ENCODE measurements around the gene SLC6A11.

Gene SLC6A11

DNA sequence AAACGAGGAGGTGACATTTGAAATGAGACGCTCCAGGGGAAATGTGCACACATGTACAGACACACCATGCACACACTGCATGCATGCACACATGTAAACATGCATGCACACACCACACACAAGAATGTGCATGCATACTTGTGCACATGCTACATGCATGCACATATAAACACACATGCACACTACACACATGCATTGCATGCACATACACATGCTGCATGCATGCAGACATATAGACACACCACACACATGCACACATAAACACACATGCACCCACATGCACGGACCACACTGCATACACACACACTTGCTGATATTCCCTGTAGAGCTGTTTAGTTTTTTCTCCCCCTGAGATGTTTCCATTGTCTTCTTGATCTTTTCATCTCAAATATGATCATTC is 138.7 kb downstream of the SLC6A11 start:
- no peak for DNase-seq (ENCODE audit: low read depth in 2 of 2)

GRCh38 chr3:10955711-10956453 is 139.9 kb downstream of the SLC6A11 start:
- DNase-seq (ENCODE audit: low read depth in 2 of 2): no peak

DNA sequence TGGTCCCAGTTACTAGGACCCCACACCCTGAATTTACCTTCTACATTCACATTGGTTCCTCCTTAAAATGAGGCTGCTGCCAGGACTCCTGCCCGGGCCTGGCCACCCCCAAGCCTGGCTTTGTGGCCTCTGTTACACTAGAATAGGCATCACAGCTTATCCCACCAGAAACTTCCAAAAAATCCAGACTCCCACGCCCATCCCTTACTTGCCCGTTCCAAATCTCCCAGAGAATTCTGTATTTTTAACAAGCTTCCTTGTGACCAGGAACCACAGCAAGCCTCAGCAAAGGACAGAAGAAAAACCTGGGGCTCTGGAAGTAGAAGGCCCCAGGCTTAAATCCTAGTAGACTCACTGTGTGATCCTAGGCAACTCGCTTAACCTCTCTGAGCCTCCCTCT is 140.5 kb downstream of the SLC6A11 start:
- DNase-seq (ENCODE audit: low read depth in 2 of 2): no peak

GRCh38 chr3:10956986-10957385 is 141.0 kb downstream of the SLC6A11 start:
- DNase-seq (ENCODE audit: low read depth in 2 of 2): no peak

DNA sequence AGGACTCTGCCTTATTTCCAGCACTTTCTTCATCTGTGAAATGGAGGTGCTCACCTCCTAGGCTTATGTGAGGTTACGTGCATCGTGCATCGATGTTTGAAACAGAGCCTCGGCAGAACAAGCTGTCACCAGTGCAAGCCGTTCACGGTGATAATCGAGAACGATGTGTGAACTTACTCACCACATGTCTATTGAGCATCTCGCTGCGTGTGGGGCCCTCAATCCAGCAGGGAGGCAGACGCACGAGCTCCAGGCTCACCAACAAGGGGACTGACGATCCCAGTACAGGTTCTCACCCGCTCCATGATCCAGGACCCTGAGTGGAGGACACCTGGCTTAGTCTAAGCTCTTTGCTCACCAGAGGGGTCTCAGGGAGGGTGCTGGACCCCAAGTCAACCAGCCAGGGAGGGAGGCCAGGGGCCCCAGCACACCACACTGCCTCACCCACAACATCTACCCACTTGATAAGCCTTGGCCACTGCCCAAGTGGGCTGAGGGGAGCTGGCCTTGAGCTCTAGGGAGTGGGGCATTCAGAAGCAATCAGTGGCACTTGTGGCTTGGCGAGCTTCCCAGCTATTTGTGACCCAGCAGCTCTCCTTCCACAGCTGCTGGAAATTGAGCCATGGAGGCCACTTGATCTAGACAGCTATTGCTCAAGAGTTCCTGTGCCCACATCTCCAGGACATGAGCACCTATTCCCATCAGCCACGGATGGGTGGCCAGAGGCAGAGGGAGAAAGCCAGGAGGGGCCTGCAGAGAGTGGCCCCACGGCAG is 142.1 kb downstream of the SLC6A11 start:
- no peak for DNase-seq (ENCODE audit: low read depth in 2 of 2)

- DNase-seq (ENCODE audit: low read depth in 2 of 2): no peak
Observed at GRCh38 chr3:10960255-10960654, 144.2 kb downstream of the SLC6A11 start.

- DNase-seq (ENCODE audit: low read depth in 2 of 2): no peak
Observed at GRCh38 chr3:10961921-10962320, 145.9 kb downstream of the SLC6A11 start.

- DNase-seq (ENCODE audit: low read depth in 2 of 2): no peak
Observed at GRCh38 chr3:10962481-10963036, 146.5 kb downstream of the SLC6A11 start.

GRCh38 chr3:10964537-10965167 is 148.6 kb downstream of the SLC6A11 start:
- DNase-seq (ENCODE audit: low read depth in 2 of 2): no peak

- DNase-seq (ENCODE audit: low read depth in 2 of 2): no peak
Observed at GRCh38 chr3:10968401-10968800, 152.4 kb downstream of the SLC6A11 start.

DNA sequence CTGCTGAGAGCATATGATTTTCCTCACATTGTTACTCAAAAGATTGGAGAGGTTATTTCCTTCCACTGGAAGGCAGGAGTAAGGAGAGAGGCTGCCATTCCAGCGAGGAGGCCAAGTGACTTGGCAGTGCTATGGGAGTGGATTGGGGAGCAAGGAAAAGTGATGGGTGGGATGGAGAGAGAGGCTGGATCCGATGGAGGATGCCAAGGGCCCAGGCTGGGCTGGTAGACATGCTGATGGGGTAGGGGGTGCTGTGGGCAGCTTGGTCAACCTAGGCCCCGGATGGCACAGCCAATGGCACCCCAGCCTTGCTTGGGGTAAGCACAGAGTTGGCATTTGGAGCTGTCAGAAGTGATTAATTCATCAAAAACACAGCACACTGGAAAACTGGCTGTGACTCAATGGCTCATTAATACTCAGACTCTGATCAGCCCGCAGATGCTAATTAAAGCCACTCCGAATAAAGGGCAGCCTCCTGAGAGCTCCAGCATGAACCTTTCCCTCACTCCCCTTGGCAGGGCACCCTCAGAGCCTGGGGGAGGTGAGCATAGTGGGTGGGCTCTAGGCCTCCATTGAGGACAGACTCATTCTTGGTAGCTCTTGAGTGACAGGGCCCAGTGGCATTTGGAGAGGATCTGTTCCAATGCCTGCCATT is 154.4 kb downstream of the SLC6A11 start:
- DNase-seq (ENCODE audit: low read depth in 2 of 2): no peak

DNA sequence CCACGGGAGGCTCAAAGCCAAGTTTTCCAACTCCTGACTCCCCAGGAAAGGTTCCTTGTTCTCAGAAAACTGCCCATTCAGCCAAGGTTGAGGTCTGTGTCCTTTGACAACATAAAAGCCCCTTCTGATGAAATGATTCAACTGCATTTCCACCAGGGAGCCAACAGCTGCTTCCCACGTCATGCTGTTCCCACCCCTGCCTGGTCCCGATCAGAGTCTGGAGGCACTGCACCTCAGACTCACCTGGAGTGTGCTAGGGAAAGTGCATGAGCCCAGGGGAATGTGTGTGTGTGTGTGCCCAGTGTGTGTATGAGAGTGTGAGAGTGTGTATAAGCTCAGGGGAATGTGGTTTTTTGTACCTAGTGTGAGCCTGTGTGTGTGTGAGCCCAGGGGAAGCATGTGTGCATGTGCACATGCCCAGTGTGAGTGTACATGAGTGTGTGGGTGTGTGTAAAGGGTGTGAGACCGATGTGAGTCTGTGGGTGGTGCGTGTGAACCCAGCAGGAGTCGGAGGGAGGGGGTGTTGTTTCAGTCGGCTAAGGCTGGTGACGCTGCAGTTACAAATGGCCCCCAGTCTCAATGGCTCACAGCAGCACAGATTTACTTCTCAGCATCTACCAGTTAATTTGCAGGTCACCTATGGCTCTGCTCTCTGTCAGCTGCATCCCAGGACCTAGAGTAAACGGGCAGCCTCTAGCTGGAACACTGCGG is 156.2 kb downstream of the SLC6A11 start:
- DNase-seq (ENCODE audit: low read depth in 2 of 2): no peak

- DNase-seq (ENCODE audit: low read depth in 2 of 2): no peak
Observed at GRCh38 chr3:10973046-10973595, 157.1 kb downstream of the SLC6A11 start.

- DNase-seq (ENCODE audit: low read depth in 2 of 2): no peak
Observed at GRCh38 chr3:10974131-10974530, 158.1 kb downstream of the SLC6A11 start.

DNA sequence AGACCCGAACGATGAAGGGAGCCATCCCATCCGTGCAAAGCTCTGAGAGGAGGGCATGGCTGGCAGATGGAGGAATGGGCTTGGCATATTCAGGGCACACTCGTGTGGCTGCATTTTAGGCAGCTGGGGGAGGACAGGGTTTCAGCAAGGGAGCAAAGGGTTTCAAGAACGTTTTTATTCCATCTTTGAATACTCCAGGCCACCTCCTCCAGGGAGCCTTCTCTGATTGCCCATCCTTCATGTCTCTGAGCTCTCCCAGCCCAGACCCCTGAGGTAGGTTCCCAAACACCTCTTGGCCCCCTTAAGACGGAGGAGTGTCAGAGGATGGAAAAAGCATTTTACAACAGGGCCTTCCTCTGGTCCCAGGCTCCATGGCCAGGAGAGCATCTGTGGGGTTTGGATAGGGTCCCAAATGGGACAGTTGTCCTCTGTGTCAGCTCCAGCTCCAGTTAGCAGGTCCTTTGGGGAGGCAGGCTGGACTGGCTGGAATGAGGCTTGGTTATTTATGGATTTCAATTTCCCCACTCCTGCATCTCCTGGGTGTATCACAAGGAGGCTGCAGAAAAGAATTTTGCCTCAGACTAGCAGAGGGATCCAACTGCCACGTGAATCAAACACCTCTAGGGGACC is 158.8 kb downstream of the SLC6A11 start:
- no peak for DNase-seq (ENCODE audit: low read depth in 2 of 2)

DNA sequence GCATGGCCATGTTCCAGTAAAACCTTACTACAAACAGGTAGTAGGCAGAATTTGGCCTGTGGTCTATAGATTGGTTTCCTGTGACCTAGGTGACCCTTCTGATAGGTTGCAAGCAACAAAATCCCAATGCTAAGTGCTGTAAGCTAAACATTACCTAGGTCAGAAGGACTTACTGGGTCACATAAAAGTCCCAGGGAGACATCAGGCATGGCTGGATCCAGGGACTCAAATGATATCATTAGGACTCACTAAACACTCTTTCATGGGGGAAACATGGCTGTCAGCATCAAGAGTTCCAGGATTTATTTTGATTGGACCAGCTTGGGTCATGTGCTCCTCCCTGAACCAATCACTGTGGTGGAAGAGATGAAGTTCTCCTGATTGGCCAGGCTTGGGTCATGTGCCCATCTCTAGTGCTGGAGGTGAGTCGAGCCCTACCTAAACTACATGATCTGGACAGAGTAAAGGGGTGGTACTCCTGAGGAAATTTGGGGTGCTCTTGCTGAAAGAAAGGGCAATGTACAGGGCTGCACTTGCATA is 159.7 kb downstream of the SLC6A11 start:
- DNase-seq (ENCODE audit: low read depth in 2 of 2): no peak

DNA sequence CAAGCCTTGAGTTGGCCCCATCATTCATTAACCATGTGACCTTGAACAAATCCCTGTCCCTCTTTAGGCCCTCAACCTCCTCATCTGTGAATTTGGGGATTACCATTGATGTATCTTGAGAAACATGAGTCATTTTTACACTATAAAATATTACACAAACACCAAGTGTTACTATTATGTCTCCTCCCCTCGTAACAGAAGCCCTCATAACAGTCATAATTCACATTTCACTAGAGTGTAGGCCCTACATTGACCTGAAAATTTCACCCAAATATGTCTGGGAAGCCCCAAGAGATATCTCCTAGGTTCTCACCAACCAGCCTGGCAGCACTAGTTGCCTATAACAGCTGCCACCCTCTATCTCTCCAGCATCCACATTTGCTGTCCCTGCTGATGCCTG is 160.7 kb downstream of the SLC6A11 start:
- no peak for DNase-seq (ENCODE audit: low read depth in 2 of 2)

GRCh38 chr3:10977892-10978510 is 162.0 kb downstream of the SLC6A11 start:
- no peak for DNase-seq (ENCODE audit: low read depth in 2 of 2)

GRCh38 chr3:10978956-10979355 is 162.9 kb downstream of the SLC6A11 start:
- DNase-seq (ENCODE audit: low read depth in 2 of 2): no peak

DNA sequence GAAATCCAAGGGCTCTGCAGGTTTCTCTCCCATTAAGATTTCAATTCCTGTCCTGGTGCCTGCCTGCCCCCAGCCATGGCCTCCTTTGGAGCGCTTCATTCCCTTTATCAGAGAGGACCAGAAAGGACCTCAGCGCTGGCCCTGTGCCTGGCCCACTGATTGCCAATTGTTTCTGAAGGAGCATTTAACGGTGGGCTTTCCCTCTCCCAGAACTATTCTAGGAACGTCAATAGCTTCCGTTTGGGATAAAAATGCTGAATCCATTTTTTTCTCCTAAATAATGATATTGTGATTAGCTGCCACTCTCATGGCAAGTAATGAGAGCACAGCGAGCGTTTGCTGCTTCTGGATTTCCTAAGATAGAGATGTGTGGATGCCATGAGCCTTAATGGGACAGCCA is 164.3 kb downstream of the SLC6A11 start:
- no peak for DNase-seq (ENCODE audit: low read depth in 2 of 2)
